A673 (cell line): ENCODE data around the gene PRKAG2.

ENCODE experiments used
- CTCF ChIP-seq: fragments of 300-800, 200-600 bp; sonication (generic); conservative IDR thresholded peaks from 2 replicates; pipeline ENCODE4 v1.5.1; 2017; ENCODE audit warnings: low read depth, mild to moderate bottlenecking, antibody characterized with exemption, low read length, moderate library complexity, mixed read lengths
- EZH2 ChIP-seq: fragments of 200-600 bp; sonication (generic); IDR thresholded peaks from 2 replicates; pipeline ENCODE4 v1.6.1; 2017; ENCODE audit warnings: borderline replicate concordance, low read depth, mild to moderate bottlenecking, mixed read lengths, antibody characterized with exemption, low read length; ENCODE audit not compliant: poor library complexity, severe bottlenecking

GRCh38 chr7:151784853-151785680 lies 91.8 kb downstream of the PRKAG2 start:
- TF ChIP-seq CTCF (no peak), EZH2 (no peak)
